Right lobe of liver (tissue), 6 donors: Measurements from ENCODE around the gene CACNA1B. TPM values are rescaled to one million over a fixed set of nuclear protein-coding genes. Genes with fewer than 3 reads are reported as not detected.

Experiments used
- ATAC-seq, 4 donors: fragments of 200-7000 bp; cut with Tn5 transposase; one replicate each; pipeline ENCODE4 v1.9.1; 2020; ENCODE audit warnings: mild to moderate bottlenecking in 4 of 4, moderate library complexity in 4 of 4
- DNase-seq, 3 donors: peaks; one replicate each; pipeline ENCODE4 v3.0.0-alpha.2; 2020
- H3K27ac ChIP-seq, 3 donors: fragments of 200-600 bp; one replicate each; pipeline ENCODE4 v1.8.0; 2022
- H3K27me3 ChIP-seq, 2 donors: fragments of 200-600 bp; one replicate each; pipeline ENCODE4 v1.8.0; 2022
- H3K36me3 ChIP-seq, 4 donors: fragments of 200-600 bp; sonication (generic) in 1 of 4; one replicate each; pipeline versions ENCODE4 v1.5.1 to v1.8.0; 2017 to 2022; ENCODE audit warnings: control low read depth in 1 of 4
- H3K4me1 ChIP-seq, 4 donors: fragments of 200-600 bp; sonication (generic) in 1 of 4; one replicate each; pipeline versions ENCODE4 v1.5.1 to v1.8.0; 2017 to 2022; ENCODE audit warnings: control low read depth in 1 of 4
- H3K4me3 ChIP-seq, 3 donors: fragments of 200-600 bp; one replicate each; pipeline ENCODE4 v1.8.0; 2022
- H3K9me3 ChIP-seq, 4 donors: fragments of 200-600 bp; sonication (generic) in 1 of 4; one replicate each; pipeline versions ENCODE4 v1.5.1 to v1.8.0; 2017 to 2022; ENCODE audit warnings: control low read depth in 1 of 4
- CTCF ChIP-seq, 4 donors: fragments of 200-600 bp in 3 of 4; fragments of 450-650 bp in 1 of 4; IDR thresholded peaks; one replicate each; pipeline versions ENCODE4 v1.5.1 to v1.8.0; 2016 to 2022; ENCODE audit warnings: antibody characterized with exemption in 4 of 4, mild to moderate bottlenecking in 2 of 4
- POLR2A ChIP-seq: fragments of 450-650 bp; IDR thresholded peaks from one replicate; pipeline ENCODE4 v1.6.1; 2017; ENCODE audit warnings: antibody characterized with exemption, mild to moderate bottlenecking
- WGBS: methylation state at CpG from one replicate; pipeline ENCODE4 v1.1.6; 2018; ENCODE audit warnings: low coverage, low lambda C conversion rate; ENCODE audit not compliant: insufficient coverage; ENCODE audit errors: missing lambda C conversion rate; 5-methylcytosine and 5-hydroxymethylcytosine counted together
- intact Hi-C, 2 donors: fragments of 100-400 bp; cut with DNase I; formaldehyde crosslinking; loops; one replicate each; pipeline versions ENCODE4 v1.11.2 to v1.14.1; 2022
- total RNA-seq, 6 experiments: library from RNA; depleted of rRNA in 2 of 6; stranded (reverse); fragments of >200 nt in 2 of 6; fragmentation: NEBNext Ultra II Directional in 3 of 6; extraction: Animal tissue kit (Norgen Biotek cat#: 25700) in 3 of 6; gene quantifications; one replicate each; pipeline versions ENCODE4 v1.1.0 to v1.2.4, GENCODE V29; 2016 to 2023
- donor health status: DM: no; HTN: yes; CAD: no.
- donor health status: DM: no; HTN: no; CAD: no.
- donor health status: DM: no; HTN: no; CAD: no.
- donor health status: DM: no; HTN: yes; CAD: no.
- donor health status: DM: no; HTN: yes; CAD: no.

Gene CACNA1B
- total RNA-seq, 6 experiments from 2014 or later = not detected

- Histone ChIP-seq H3K27me3 (no peaks in the 10 kb centered on the region), H3K9me3 (no peaks in the 10 kb centered on the region), H3K4me3 (no peak overlapping the region), H3K4me1 (no peaks in the 10 kb centered on the region), H3K36me3 (no peaks in the 10 kb centered on the region), H3K27ac (no peak overlapping the region)
- DNase-seq (peak in 1 of 3 donors; percentile 39), ATAC-seq (no peak)
- intact Hi-C loops = no loop called here
- WGBS = 69% methylated on average over 6 of the region's 9 CpGs
- no peak for TF ChIP-seq POLR2A
- no peak for TF ChIP-seq CTCF (IDR thresholded peaks at IDR 0.05)
Measured at GRCh38 chr9:138072897-138073296, 195.3 kb downstream of the CACNA1B start.

GRCh38 chr9:138073408-138073807, 195.8 kb downstream of the CACNA1B start:
- intact Hi-C loops = no loop called here
- Histone ChIP-seq H3K27me3 (no peaks in the 10 kb centered on the region), H3K27ac (no peak overlapping the region), H3K9me3 (no peaks in the 10 kb centered on the region), H3K4me3 (no peak overlapping the region), H3K36me3 (no peaks in the 10 kb centered on the region), H3K4me1 (no peaks in the 10 kb centered on the region)
- TF ChIP-seq POLR2A (no peak), CTCF (IDR thresholded peaks at IDR 0.05) (no peak)
- ATAC-seq = no peak
- 65% methylated on average over 6 of the region's 12 CpGs for WGBS
- peak in 2 of 3 donors; percentile 6 to 22 for DNase-seq

- ATAC-seq (no peak), DNase-seq (peak in 2 of 3 donors; percentile 6 to 37)
- Histone ChIP-seq H3K4me3 (no peak overlapping the region), H3K36me3 (no peaks in the 10 kb centered on the region), H3K4me1 (no peaks in the 10 kb centered on the region), H3K9me3 (no peaks in the 10 kb centered on the region), H3K27me3 (no peaks in the 10 kb centered on the region), H3K27ac (no peak overlapping the region)
- no peak for TF ChIP-seq CTCF (IDR thresholded peaks at IDR 0.05)
- TF ChIP-seq POLR2A = no peak
- 60% methylated on average over 1 of the region's 12 CpGs for WGBS
- intact Hi-C loops = no loop called here
Measured at GRCh38 chr9:138073808-138074207, 196.2 kb downstream of the CACNA1B start.

GRCh38 chr9:138074516-138074915, 196.9 kb downstream of the CACNA1B start:
- TF ChIP-seq CTCF (IDR thresholded peaks at IDR 0.05) = no peak
- no peak for TF ChIP-seq POLR2A
- no peaks in the 10 kb centered on the region for H3K36me3 ChIP-seq
- 98% methylated on average over 7 of the region's 18 CpGs for WGBS
- no peaks in the 10 kb centered on the region for H3K9me3 ChIP-seq
- no peaks in the 10 kb centered on the region for H3K27me3 ChIP-seq
- intact Hi-C loops = no loop called here
- no peak overlapping the region for H3K4me3 ChIP-seq
- DNase-seq (peak in 2 of 3 donors; percentile 8 to 50), ATAC-seq (no peak)
- no peaks in the 10 kb centered on the region for H3K4me1 ChIP-seq
- H3K27ac ChIP-seq = no peak overlapping the region

- TF ChIP-seq CTCF (IDR thresholded peaks at IDR 0.05) (no peak), POLR2A (no peak)
- no peaks in the 10 kb centered on the region for H3K27me3 ChIP-seq
- no peak for ATAC-seq
- no peak overlapping the region for H3K27ac ChIP-seq
- no CpG with 5 or more reads among the region's 20 CpGs for WGBS
- intact Hi-C loops = no loop called here
- no peaks in the 10 kb centered on the region for H3K4me1 ChIP-seq
- no peak overlapping the region for H3K4me3 ChIP-seq
- no peaks in the 10 kb centered on the region for H3K9me3 ChIP-seq
- peak in 2 of 3 donors; percentile 8 to 36 for DNase-seq
- H3K36me3 ChIP-seq = no peaks in the 10 kb centered on the region
Measured at GRCh38 chr9:138075496-138075895, 197.9 kb downstream of the CACNA1B start.
